ENCODE data around the gene SMAD9. TPM values are rescaled to one million over a fixed set of nuclear protein-coding genes. Genes with fewer than 3 reads are reported as not detected.

The SMAD9 gene
- total and polyA plus RNA-seq, 2 of the 8 experiments (the other 6 are each of a cell fraction or from before 2014, with no cell fraction given), result 0.45 to 1.0 TPM

DNA sequence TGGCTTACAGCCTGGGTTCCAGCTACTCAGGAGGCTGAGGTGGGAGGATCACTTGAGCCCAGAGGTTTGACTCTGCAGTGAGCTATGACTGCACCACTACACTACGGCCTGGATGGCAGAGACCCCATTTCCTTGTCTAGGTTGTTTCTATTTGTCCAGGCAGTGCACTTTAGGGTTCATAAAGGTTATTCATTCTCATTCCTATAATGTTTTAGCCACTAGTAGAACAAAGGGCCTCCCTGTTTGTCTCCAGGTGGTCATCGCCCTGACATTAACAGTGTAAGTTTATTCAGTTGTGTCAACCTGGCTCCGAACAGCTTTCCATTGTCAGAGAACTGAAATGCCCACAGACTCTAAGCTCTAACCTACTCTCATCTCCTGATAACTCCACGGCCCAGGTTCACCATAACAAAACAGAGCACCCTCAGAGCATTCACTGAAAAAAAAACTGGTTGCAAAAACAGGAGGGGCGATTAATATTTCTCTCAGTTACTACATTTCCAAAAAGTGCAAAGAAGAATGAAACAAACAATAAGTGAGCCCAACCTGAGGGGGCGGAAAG is 37.1 kb downstream of the SMAD9 start (continued):
- TF ChIP-seq CHD7 (IDR thresholded peaks at IDR 0.05; ENCODE audit: insufficient replicate concordance, low read length), result no peak
- TF ChIP-seq SIRT6 (IDR thresholded peaks at IDR 0.05; ENCODE audit: low read length), result no peak
- no peak for TF ChIP-seq KDM5A (IDR thresholded peaks at IDR 0.05; ENCODE audit: low read length)
